T-helper 22 cell (primary cell): ENCODE measurements around the gene CFAP99.

ENCODE experiments used
- DNase-seq: peaks from one replicate; pipeline ENCODE4 v3.0.0-alpha.2; 2020; ENCODE audit warnings: low read depth

CFAP99 gene

DNA sequence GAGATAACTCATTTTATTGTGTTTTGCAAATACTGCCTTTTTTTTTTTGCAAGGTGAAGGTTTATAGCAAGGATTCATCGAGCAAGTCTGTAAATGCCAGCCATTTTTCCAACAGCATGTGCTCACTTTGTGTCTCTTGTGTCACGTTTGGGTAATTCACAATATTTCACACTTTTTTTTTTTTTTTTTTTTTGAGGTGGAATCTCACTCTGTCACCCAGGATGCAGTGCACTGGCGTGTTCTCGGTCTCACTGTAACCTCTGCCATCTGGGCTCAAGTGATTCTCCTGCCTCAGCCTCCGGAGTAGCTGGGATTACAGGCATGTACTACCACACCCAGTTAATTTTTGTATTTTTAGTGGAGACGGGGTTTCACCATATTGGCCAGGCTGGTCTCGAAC, 52.0 kb downstream of the CFAP99 start:
- DNase-seq: no peak

- DNase-seq: no peak
These were observed 53.4 kb downstream of the CFAP99 start for GRCh38 chr4:2472187-2472586.

GRCh38 chr4:2478229-2478628, 59.5 kb downstream of the CFAP99 start:
- no peak for DNase-seq

GRCh38 chr4:2480649-2481048, 61.9 kb downstream of the CFAP99 start:
- DNase-seq: no peak

- DNase-seq: no peak
These were observed 63.4 kb downstream of the CFAP99 start for GRCh38 chr4:2482192-2482591.

DNA sequence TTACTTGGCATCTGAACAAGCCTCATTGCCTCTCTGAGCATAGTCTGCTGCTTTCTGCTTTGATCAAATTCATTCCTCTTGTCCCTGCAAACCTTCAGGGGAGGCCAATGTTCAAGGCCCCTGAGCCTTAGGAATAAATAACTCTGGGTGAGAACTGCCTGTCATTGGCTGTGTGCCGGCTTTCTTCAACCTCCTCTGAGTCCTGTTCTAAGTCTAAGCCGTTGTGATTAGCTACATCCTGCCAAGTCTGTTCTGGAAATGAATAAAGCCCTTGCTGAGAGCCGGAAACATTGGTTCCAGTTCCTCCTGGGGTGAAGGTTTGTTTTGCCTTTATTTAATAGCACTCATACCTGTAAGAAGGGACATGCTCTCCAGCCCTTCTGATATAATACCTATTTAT, 63.9 kb downstream of the CFAP99 start:
- DNase-seq: no peak

DNA sequence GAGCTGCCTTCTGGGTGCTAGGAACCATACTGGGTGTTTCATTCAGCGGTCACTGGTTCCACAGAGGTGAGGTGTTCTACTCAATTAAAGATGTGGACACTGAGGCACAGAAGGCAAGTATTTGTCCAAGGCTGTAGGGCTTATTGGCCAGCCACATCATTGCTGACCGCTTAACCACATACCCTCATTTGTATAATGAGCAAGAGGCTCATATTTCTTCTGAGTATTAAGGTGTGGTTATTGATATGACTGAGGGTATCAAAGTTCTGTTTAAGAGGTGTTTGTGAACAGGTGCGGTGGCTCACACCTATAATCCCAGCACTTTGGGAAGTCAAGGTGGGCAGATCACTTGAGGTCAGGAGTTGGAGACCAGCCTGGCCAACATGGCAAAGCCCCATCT, 64.5 kb downstream of the CFAP99 start:
- DNase-seq: no peak

DNA sequence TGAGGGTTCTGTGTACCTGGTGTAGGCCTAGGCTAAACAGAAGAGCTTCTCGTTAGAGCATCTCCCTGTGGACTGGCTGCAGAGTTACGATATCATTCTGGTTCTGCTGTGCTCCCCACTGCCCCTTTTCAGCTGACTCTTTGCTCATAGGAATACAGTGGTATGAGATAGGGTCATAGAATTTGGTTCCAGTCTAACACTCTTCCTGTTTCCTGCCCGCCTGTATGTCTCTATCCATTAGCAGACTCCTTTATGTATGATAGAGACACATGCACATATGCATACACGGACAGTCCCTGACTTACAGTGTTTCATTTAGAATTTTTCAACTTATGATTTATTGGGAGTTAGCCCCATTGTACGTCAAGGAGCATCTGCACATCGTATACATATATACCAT, 65.4 kb downstream of the CFAP99 start:
- DNase-seq: no peak

DNA sequence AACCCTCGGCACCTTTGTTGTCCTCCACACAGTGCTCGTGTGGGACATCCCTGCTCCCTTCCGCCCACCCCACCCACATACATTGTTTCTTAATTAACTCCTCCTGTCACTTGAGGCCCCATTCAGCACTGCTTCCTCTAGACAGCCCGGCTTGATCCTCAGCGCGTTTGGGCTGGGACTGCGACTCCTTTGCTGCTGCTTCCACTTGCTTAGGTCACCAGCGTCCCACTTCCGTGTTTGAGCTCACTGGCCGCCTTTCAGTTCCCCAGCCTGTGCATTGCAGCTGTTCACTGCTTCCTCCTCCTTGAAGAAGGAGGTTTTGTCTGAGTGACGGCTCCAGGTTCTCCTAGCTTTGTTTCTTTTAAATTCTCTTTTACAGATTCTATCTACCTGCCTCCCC, 66.2 kb downstream of the CFAP99 start:
- peak; percentile 45 for DNase-seq

DNA sequence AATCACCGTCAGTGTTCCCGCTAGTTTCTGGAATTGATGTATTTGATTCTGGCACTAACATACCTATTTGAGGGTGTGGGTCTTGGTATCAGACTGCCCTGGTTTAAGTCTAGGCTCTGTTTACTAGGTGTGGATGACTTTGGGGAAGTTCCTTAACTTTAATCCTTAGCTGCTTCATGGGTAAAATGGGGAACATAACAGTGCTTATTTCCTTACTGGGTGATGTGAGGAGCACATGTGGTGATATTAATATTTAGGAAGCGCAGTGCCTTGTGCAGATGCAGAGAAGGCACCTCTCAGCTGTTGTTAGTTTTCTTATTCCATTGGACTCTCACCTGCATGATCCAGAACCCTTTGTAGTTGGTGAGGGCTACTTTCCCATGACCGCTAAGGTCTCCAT, 67.2 kb downstream of the CFAP99 start:
- DNase-seq: no peak

GRCh38 chr4:2486981-2487380, 68.2 kb downstream of the CFAP99 start:
- no peak for DNase-seq

DNA sequence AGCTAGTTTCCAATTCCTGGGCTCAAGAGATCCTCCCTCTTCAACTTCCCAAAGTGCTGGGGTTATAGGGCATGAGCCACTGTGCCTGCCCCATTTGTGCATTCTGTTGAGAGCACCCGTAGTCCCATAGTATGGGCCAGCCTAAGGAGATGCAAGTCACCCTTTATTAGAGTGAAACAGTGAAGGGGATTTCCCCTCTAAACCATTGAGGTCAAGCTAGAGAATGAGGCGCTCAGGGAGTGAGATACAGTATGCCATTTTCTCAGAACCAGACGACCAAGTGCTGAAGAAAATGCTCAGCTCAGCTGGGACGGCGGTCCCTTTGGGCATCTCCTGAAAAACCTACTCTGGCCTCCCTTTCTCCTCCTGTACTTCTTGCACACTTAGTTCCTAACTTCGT, 68.9 kb downstream of the CFAP99 start:
- DNase-seq: no peak

GRCh38 chr4:2489081-2489805, 70.5 kb downstream of the CFAP99 start:
- no peak for DNase-seq

GRCh38 chr4:2489841-2490552, 71.2 kb downstream of the CFAP99 start:
- DNase-seq: no peak

GRCh38 chr4:2492970-2493369, 74.2 kb downstream of the CFAP99 start:
- no peak for DNase-seq

GRCh38 chr4:2494992-2495391, 76.2 kb downstream of the CFAP99 start:
- DNase-seq: no peak

DNA sequence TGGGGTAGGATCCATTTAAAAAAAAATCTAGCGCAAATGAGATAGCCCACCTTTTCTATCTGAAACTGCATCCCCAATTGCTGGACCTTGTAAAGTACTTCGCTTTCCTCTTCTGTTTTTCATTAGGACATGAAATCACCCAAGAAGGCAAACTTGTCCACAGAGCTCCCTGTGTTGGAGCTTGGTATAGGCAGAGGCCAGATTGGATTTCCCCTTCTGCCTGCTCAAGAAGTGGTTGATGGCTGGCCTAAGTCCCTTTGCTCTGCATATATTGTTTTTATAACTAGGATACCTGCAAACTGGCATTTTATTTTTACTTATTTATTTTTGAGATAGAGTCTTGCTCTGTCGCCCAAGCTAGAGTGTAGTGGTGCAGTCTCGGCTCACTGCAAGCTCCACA, 78.6 kb downstream of the CFAP99 start:
- DNase-seq: no peak

GRCh38 chr4:2497931-2498330, 79.2 kb downstream of the CFAP99 start:
- DNase-seq: no peak

DNA sequence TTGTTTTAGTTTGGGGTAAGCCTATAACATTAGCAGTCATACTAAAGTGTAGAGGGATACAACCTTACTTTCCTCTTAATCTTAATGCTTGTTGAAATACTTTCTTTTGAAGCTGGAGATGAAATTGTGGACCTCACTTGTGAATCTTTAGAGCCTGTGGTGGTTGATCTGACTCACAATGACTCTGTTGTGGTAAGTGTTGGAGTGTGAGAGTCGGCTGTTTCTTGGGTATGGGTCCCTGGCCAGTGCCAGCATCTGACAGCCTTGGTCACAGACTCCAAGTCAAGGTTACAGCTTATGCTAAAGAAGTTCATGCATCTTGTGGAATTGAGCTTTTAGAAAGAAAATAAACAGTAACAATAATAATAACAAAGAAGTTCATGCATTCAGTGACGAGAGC, 81.8 kb downstream of the CFAP99 start:
- DNase-seq: no peak

DNA sequence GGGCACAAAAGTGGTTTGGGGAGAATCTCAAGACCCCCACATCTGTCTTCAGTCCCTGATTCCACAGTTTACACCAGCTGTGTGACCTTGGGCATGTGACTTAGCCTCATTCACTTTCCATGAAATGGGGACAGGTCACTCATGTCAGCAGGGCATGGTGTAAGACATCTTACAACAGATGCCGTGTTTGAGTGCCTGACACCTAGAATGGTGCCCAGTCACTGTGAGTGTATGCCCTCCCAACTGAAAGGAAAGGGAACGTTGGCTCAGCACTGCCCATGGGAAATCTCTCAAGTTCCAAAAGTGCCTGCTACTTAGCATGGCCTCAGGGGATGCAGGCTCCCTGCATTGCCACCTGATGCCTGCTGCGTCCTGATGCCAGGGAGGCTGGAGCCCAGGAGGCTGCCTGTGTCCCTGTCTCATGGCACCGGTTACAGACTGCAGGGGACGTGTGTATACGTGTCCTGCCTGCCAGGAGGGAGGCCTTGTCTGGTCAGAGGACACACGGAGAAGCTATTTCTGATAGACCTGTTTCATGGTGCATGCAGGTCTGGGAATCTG, 82.4 kb downstream of the CFAP99 start:
- no peak for DNase-seq

DNA sequence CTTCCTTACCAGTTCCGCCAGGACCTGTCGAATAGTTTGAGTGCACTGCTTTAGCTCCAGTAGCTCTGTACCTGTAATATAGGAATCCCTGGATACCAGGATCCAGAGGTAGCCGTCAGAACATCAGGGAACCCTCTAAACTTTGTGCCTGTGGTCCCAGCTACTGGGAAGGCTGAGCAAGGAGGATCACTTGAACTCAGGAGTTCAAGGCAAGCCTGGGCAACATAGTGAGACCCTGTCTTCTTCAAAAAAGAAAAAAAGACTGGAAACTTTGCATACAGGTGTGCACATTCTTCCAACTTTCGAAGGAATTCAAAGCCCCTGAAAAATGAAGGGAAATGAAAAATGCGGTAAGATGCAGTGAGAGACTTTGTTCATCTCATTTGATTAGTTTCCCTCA, 85.1 kb downstream of the CFAP99 start:
- DNase-seq: no peak

DNA sequence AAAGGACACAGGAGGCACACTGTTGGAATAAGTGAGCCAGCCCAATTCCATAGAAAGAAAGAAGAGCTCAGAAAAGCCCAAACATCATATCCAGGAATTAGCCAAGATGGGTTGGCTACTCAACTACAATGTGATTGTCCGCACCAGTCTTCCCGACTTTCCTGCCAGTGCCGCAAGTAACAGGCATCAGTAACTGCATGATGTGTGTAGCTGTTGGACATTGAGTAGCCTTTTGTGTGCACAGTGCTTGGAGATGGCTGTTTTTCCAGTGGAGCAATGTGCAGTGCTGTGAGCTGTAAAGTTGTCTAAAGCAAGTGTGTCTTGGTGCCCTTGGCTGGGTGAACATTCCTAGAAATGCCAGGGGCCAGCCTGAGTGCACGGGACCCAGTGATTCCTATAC, 88.5 kb downstream of the CFAP99 start:
- no peak for DNase-seq

GRCh38 chr4:2507855-2508254, 89.1 kb downstream of the CFAP99 start:
- no peak for DNase-seq
